ENCODE data around the gene CDC42BPA.
"Not testable (repeated sequence)": the region's sequence is repeated elsewhere in the genome, so short reads cannot be mapped to it uniquely, and the experiment has no call there.

Gene CDC42BPA, protein sequence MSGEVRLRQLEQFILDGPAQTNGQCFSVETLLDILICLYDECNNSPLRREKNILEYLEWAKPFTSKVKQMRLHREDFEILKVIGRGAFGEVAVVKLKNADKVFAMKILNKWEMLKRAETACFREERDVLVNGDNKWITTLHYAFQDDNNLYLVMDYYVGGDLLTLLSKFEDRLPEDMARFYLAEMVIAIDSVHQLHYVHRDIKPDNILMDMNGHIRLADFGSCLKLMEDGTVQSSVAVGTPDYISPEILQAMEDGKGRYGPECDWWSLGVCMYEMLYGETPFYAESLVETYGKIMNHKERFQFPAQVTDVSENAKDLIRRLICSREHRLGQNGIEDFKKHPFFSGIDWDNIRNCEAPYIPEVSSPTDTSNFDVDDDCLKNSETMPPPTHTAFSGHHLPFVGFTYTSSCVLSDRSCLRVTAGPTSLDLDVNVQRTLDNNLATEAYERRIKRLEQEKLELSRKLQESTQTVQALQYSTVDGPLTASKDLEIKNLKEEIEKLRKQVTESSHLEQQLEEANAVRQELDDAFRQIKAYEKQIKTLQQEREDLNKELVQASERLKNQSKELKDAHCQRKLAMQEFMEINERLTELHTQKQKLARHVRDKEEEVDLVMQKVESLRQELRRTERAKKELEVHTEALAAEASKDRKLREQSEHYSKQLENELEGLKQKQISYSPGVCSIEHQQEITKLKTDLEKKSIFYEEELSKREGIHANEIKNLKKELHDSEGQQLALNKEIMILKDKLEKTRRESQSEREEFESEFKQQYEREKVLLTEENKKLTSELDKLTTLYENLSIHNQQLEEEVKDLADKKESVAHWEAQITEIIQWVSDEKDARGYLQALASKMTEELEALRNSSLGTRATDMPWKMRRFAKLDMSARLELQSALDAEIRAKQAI (N-terminal part only)

DNA sequence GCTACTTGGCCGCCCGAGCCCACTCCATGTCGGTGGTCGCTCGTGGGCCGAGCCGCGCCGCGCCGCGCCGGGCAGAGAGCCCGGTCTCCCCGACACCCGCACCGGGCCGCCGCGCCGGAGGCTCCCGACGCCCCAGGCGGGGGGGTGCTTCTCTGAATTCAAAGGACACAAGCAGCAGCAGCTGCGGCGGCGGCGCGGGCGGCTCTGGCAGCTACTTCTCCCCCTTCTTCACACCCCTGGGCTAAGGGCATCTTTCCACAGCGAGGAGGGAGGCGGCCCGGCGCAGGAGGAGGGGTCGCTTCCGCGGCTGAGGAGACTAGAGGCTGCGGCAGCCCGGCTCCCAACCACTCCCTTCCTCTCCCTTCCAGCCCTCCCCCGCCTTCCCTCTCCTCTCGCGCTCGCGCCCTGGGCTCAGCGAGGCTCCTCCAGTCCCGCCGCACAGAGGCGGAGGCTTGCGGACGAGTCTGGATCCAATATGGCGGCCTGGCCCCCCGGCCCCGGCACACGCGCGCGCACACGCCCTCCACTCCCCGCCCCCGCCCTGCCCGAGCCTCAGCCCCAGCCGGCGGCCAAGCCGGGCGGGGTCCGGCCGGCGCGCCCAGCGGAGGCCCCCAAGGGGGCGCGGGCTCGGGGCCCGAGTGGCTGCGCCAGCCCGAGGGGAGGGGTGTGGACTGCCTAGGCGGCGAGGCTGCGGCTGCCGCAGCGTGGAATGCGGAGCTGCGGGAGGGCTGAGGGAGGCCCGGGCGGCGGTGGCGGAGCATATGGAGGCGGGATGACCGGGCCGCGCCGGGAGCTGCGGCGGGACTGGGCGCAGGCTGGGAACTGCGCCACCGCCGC, at the start of gene CDC42BPA:
TSS of gene CDC42BPA (minus strand) at position 477 of the 837 bp plus-strand sequence. CDS start 1,310 bp downstream, outside the sequence.
- peak in 1 of 2 donors; percentile 17 for DNase-seq (ENCODE audit: low read depth in 1 of 2, low spot score in 1 of 2)

DNA sequence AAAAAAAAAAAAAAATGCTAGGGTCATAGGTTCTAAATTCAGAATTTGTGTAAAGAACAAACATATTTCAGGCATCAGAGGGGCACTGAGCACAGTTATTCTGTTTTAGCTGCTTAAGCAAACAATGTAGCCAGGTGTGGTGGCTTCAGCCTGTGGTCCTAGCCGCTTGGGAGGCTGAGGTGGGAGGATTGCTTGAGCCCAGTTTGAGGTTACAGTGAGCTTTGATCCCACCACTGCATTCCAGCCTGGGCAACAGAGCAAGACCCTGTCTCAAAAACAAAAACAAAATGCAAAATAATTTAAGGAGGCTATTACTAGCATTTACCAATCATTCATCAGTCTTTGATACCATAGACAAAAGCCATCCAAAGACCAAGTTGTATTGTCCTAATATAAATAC, 49.7 kb upstream of the CDC42BPA start:
- DNase-seq (ENCODE audit: low read depth in 1 of 2, low spot score in 1 of 2), result no peak

DNA sequence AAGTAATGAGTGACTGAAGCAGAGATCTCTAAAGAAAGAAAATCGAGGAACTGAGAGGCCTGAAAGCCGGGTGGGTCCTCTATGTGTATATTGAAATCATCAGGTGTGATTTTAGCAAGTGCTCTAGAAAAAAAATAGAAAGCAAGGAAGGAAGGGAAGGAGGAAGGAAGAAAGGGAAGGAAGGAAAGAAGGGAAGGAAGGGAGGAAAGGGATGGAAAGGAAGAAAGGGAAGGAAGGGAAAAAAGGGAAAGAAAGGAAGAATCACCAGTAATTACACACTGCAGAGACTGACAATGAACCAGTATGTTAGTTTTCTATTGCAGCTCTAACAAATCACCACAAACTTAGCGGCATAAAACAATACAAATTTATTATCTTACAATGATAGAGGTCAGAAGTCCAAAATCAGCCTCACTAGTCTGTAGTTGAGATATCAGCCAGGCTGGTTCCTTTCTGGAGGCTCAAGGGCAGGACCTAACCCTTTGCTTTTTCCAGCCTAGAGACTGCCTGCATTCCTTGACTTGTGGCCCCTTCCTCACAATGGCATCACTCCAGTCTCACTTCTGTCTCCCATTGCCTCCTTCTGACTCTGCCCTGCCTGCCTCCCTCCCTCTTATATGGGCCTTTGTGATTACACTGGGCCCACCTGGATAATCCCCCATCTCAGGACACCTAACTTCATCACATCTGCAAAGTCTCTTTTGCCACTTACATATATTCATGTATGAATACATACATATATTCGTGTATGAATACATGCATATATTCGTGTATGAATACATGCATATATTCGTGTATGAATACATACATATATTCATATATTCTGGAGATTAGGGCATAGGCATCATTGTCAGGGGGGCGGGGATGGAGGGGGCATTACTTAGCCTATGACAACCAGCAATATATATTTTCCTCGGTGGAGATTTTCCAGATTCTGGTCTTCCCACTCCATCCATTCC, 47.5 kb upstream of the CDC42BPA start:
- no peak for DNase-seq (ENCODE audit: low read depth in 1 of 2, low spot score in 1 of 2)

DNA sequence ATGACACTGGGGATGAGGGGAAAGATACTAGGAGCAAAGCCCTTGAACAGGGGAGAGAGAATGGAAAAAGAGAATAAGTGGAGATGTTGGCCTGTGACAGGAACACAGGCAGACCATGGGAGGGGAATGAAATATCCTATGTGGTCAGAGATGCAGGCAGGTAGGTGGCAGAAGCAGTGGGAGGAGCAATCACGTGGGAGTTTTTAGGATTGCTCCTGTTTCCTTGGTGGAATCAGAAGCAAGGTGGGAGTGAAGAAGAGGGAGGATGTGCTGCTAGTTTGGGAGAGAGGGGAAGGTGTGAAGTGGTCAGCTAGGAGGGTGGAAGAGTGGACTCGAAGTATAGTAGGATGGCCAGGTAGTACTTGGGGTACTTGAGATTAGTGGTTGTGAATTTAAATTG, 46.4 kb upstream of the CDC42BPA start:
- no peak for DNase-seq (ENCODE audit: low read depth in 1 of 2, low spot score in 1 of 2)

DNA sequence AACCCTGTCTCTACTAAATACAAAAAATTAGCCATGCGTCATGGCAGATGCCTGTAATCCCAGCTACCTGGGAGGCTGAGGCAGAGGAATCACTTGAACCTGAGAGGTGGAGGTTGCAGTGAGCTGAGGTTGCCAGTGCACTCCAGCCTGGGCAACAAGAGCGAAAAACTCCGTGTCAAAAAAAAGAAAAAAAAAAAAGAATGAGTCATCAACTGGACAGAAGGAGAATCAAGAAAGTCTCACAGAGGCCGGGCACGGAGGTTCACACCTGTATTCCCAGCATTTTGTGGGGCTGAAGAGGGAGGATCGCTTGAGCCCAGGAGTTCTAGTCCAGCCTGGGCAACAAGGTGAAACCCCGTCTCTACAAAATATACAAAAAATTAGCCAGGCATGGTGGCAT, 45.5 kb upstream of the CDC42BPA start:
- DNase-seq (ENCODE audit: low read depth in 1 of 2, low spot score in 1 of 2), result no peak

DNA sequence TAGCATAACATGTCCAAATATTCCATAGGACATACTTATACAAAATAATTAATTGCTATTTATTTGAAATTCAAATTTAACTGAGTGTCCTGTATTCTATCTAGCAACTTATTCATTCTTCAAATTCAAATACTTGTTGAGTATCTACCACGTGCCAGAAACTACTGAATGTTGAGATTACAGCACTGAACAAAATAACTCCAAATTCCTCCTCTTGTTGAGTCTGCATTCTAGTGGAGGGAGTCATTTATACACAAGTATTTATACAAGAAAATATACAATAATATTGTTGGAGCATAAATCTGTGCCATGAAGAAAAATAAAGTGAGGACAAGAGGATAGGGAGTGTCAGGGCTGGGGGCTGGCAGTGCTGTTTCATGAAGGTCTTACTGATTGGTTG, 43.7 kb upstream of the CDC42BPA start:
- DNase-seq (ENCODE audit: low read depth in 1 of 2, low spot score in 1 of 2), result no peak

DNA sequence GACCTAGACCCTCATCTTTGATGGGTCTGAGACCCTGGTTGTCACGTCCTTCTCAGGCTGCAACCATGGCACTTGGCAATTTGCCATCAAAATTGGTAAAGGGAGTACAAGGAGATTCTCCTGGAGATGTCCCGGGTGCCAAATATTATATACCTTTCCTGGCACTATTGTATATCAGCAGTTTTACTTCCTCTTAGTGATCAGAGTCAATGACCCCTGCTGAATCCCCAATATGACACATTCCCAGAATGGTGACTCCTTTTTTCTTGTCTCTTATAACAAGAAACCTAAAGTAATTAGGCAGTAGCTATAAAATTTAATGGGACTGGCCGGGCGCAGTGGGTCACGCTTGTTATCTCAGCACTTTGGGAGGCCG, 39.6 kb upstream of the CDC42BPA start:
- no peak for DNase-seq (ENCODE audit: low read depth in 1 of 2, low spot score in 1 of 2)

DNA sequence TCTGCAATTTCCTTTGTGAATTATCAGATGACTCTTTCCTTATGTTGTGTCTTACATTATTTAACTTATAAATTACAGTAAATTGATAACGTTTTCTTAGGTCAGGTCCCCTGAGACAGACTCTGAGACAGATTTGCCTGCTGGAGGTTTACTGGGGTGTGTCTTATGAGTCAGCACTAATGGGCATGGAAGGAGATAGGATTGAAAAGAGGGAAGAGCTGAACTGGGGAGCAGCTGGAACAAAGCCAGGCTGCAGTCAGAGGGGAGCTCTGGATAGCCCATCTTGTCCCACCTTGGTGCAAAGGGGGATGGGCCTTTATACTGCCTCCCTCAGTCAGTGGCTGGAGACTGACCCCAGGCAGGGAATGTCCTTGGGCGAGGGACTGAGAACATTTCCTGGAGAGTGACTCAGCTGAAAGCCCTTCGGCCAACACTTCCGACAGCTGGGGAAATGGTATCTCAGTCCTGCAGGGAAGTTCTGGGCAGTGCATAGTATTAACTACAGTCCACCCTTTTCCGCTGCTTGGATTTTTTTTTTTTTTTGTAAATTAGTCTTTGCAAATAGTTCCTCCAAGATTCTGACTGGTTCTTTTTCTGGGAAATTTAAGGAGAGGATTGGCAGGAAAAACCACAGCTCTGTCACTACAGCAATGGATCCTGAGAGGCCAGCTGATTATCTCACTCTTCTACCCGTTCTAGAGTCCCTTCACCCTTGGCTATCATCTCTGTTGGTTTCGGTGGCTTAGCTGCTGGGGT, 39.1 kb upstream of the CDC42BPA start:
- no peak for DNase-seq (ENCODE audit: low read depth in 1 of 2, low spot score in 1 of 2)

DNA sequence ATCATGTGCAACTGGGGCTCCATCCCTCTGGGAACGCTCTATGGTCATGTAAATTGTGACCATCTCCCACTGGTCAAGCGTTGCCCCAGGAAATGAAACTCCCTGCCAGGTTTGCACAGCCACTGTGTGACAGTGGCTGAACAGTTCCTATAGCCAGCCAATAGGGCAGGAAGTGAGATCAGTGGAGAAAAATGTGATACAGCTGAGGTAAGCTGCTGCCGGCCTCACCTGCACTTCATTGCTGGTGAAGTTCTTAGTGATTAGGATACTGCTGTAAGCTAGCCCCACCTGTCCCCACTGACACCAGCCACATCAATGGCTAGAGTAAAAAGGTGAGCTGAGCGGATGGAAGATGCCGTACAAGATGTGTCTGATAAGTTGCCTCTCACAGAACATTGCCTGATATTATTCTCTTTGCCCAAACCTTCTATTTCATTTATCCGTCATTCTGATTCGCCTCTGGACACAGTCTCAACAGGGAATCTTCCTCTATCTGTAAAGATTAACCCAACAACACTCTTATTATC, 38.4 kb upstream of the CDC42BPA start:
- no peak for DNase-seq (ENCODE audit: low read depth in 1 of 2, low spot score in 1 of 2)

DNA sequence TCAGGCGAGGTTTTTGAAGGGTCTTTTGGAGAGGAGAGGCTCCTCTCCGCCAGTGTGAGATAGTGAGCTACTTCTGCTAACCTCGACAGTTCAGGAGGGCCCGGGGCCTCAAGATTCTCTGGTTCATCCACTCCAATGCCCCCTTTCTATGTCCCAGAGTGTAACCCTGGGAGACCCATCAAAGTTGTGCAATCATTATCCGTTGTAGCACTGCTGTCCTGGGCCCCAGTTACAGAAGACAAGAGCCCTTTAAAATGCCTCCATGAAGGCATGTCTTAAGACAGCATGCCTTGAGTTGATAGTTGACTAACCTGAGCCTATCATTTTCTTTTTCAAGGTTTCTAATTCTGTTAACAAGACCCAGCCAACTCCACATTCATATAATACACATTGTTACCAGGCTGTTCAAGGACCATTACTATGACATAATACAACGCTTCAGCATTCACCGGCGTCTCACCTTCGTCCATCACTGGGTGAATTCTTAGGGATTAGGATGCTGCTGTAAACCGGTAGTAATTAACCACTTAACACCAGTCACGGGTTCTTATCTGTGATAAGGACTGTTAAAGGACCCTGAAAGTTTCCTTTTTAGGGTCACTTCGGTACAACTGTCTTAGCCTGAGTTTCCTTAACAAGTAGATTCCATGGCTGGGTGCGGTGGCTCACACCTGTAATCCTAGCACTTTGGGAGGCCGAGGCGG, 37.4 kb upstream of the CDC42BPA start:
- DNase-seq (ENCODE audit: low read depth in 1 of 2, low spot score in 1 of 2), result no peak

DNA sequence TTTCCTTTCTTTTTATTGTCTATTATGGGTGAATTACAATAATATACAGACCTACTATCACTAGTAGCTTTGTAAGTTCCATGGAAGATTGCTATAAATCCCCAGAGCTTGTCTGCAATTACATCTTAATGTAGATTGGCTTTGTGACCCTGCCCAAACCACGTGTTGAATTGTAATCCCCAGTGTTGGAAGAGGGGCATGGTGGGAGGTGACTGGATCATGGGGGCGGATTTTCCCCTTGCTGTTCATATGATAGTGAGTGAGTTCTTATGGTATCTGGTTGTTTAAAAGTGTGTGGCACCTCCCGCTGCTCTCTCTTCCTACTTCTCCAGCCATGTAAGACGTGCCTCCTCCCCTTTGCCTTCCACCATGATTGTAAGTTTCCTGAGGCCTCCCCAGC, 34.9 kb upstream of the CDC42BPA start:
- DNase-seq (ENCODE audit: low read depth in 1 of 2, low spot score in 1 of 2), result no peak

DNA sequence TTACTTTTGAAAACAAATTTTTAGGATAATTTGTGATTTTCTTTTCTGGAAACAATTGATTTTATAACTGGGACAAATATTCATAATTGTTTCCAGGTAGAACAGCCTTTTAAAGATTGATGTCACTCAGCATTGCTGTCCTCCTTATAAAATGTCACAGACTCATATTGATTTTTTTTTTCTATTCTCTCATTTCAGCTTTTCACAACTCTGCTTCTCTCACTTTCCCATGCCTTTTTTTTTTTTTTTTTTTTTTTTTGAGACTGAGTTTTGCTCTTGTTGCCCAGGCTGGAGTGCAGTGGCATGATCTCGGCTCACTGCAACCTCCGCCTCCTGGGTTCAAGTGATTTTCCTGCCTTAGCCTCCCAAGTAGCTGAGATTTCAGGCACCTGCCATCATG, 33.9 kb upstream of the CDC42BPA start:
- not testable (repeated sequence) for DNase-seq (ENCODE audit: low read depth in 1 of 2, low spot score in 1 of 2)

DNA sequence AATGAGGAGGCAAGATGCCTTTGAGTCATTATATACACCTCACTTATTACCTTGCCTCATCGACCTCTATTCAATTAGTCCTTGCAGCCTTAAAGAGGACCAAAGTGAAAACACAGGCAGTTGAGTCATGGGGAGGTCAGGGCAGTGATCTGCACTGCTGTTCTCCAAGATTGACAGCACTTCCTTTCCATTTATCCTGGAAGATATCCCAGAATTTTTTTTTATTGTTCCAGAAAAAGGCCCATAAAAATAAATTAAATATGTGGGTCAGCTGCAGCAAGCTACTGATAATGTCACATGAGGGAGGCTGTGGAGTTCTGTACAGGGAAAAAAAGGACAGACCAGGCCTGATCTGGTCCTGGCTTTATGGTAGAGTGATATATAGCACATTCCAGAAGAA, 33.2 kb upstream of the CDC42BPA start:
- no peak for DNase-seq (ENCODE audit: low read depth in 1 of 2, low spot score in 1 of 2)

DNA sequence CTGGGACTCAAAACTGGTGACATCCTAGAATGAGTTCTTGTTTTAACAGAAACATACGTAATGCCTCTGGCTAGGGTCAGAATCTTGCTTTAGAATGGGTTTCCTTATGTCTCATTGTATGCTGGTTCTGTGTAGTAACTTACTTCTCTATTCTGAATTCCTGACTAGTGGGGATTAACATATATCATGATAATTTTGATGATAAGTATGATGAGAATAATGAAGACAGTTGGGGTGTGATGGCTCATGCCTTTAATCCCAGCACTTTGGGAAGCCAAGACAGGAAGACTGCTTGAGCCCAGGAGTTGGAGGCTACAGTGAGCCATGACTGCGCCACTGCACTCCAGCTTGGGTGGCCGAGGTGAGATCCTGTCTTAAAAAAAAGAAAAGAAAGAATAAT, 31.7 kb upstream of the CDC42BPA start:
- DNase-seq (ENCODE audit: low read depth in 1 of 2, low spot score in 1 of 2), result no peak

DNA sequence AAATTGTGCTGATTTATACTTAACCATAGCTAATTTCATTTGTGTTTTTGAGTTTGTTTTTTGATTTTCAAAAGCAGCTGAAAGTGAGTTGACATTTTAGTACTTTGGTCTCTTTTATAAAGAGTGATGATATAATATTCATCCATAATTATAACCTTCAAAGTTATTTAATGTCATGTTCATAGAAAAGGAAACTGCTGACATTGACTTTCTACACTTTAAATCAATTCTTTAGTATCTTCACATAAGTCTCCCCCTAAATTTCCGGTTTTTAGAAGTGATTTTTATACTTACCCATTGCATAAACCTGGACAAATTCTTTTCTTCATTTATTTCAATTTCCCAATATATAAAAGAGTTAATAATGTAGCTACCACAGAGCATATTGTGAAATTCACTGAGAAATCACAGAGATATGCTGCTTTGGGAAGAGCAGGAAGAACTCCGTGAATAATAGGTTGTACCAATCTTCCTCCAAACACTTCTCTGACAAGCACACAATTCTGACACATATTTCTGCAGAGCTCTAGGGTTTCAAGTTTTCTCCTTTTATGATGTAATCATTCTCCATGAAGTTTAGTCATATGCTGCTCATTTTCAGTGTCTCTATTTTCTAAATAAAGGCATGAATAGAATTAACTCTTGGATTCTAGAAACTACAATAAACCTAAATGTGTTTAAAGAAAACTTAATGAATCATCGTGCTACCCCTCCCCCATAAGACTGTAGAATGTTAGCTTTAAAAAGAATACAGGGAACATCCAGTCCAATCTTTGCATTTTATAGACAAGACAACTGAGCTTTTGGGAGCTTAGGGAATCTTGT, 25.6 kb upstream of the CDC42BPA start:
- no peak for DNase-seq (ENCODE audit: low read depth in 1 of 2, low spot score in 1 of 2)

DNA sequence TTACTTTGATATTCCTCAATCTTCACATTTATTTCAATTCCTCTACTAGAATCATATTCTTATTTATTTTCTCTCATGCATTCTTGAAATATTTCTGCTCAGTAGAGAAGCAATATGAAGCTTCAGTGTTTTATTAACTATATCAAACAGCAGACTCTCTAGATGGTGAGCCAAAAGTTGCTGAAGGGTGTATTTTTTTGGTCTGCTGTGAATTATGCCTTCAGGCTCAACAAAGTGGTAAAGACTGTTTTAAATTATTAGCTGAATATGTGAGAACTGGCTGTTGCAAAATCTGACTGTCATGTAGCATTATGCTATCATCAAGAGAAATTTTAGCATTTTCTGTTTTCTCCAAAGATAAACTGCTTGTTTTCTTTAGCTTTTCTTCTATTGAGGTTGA, 24.9 kb upstream of the CDC42BPA start:
- no peak for DNase-seq (ENCODE audit: low read depth in 1 of 2, low spot score in 1 of 2)

DNA sequence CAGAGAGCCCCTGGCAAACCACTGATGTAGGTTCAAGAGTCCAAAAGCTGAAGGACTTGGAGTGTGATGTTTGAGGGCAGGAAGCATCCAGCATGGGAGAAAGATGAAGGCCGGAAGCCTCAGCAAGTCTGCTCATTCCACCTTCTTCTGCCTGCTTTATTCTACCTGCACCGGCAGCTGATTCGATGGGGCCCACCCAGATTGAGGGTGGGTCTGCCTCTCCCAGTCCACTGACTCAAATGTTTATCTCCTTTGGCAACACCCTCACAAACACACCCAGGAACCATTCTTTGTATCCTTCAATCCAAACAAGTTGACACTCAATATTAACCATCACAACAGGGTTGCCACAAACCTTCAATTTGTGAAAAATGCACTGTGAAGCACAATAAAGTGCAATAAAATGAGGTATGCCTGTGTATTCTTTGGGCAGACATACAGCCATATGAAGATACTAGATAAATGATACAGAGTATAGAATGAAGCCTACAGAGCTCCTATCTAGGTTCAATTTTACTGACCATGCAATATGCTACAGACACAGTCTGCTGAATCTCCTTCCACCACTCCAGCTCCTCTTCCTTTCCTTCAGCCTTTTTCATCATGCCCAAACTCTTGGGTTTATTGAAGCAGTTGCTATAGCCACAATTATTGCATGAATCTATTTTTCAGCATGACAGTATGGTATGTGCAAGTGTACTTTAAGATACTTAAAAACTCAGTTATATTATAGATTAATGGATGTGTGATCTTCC, 24.0 kb upstream of the CDC42BPA start:
- DNase-seq (ENCODE audit: low read depth in 1 of 2, low spot score in 1 of 2), result no peak

All from stimulated activated CD4-positive, alpha-beta T cell treated with anti-CD3 and anti-CD28 coated beads, Interleukin-15, amount 100 ng/mL, for 1 hour (primary cell).